CD8-positive, alpha-beta memory T cell (primary cell): ENCODE measurements around the gene EVPLL. TPM values are rescaled to one million over a fixed set of nuclear protein-coding genes. Genes with fewer than 3 reads are reported as not detected.
"Not testable (repeated sequence)": the region's sequence is repeated elsewhere in the genome, so short reads cannot be mapped to it uniquely, and the experiment has no call there.

ENCODE experiments used
- CTCF ChIA-PET: fragments of 350-600 bp; sonication (Branson Sonifier 250); formaldehyde crosslinking; loops from one replicate; lab custom pipeline; 2021; ENCODE audit warnings: antibody characterized with exemption; lab: Charles Lee
- POLR2A ChIA-PET: fragments of 350-600 bp; sonication (Branson Sonifier 250); formaldehyde crosslinking; loops from one replicate; lab custom pipeline; 2021; ENCODE audit warnings: antibody characterized with exemption; lab: Charles Lee
- DNase-seq, 5 donors: peaks; one replicate each; pipeline versions ENCODE4 v3.0.0 to v3.0.0-alpha.2; 2020 to 2022; ENCODE audit warnings: mixed read lengths in 1 of 5
- H3K27ac ChIP-seq: one replicate; pipeline ENCODE4 v1.7.0; 2013; ENCODE audit warnings: low read depth, mild to moderate bottlenecking, low read length, moderate library complexity
- H3K27me3 ChIP-seq: 2 replicates; pipeline ENCODE4 v1.7.0; 2013; ENCODE audit warnings: low read length, mild to moderate bottlenecking; ENCODE audit not compliant: insufficient read depth, poor library complexity, severe bottlenecking
- H3K36me3 ChIP-seq: 2 replicates; pipeline ENCODE4 v1.7.0; 2013; ENCODE audit warnings: mild to moderate bottlenecking, low read length, moderate library complexity; ENCODE audit not compliant: insufficient read depth
- H3K4me1 ChIP-seq: 2 replicates; pipeline ENCODE4 v1.7.0; 2013; ENCODE audit warnings: mild to moderate bottlenecking, low read length, moderate library complexity; ENCODE audit not compliant: insufficient read depth
- H3K4me3 ChIP-seq: 2 replicates; pipeline ENCODE4 v1.7.0; 2013; ENCODE audit warnings: mild to moderate bottlenecking, low read length
- H3K9me3 ChIP-seq: 2 replicates; pipeline ENCODE4 v1.7.0; 2013; ENCODE audit warnings: mild to moderate bottlenecking, low read length
- H3K27ac Mint-ChIP-seq, 8 donors: one replicate each; pipeline ENCODE4 v1.8.0; 2020 to 2021; ENCODE audit warnings: mixed read lengths in 8 of 8, mild to moderate bottlenecking in 6 of 8, inconsistent platforms in 3 of 8, moderate library complexity in 3 of 8
- H3K27me3 Mint-ChIP-seq, 2 donors: one replicate each; pipeline ENCODE4 v1.8.0; 2020 to 2021; ENCODE audit warnings: mixed read lengths in 2 of 2, mild to moderate bottlenecking in 1 of 2, moderate library complexity in 1 of 2
- H3K36me3 Mint-ChIP-seq, 3 donors: one replicate each; pipeline ENCODE4 v1.8.0; 2020 to 2021; ENCODE audit warnings: mixed read lengths in 3 of 3, inconsistent platforms in 1 of 3, mild to moderate bottlenecking in 1 of 3
- H3K4me1 Mint-ChIP-seq, 3 donors: one replicate each; pipeline ENCODE4 v1.8.0; 2020 to 2021; ENCODE audit warnings: mixed read lengths in 3 of 3, inconsistent platforms in 1 of 3, mild to moderate bottlenecking in 1 of 3
- H3K4me3 Mint-ChIP-seq, 7 donors: one replicate each; pipeline ENCODE4 v1.8.0; 2020 to 2021; ENCODE audit warnings: mixed read lengths in 7 of 7, mild to moderate bottlenecking in 6 of 7, moderate library complexity in 4 of 7, inconsistent platforms in 2 of 7
- H3K9me3 Mint-ChIP-seq, 5 donors: one replicate each; pipeline ENCODE4 v1.8.0; 2020 to 2022; ENCODE audit warnings: mixed read lengths in 5 of 5, mild to moderate bottlenecking in 3 of 5, moderate library complexity in 2 of 5, inconsistent platforms in 1 of 5
- polyA plus RNA-seq: library from polyadenylated mRNA; unstranded; fragments of 300-500 nt; fragmentation: Illumina TruSeq; gene quantifications from one replicate; pipeline ENCODE4 v1.2.3, GENCODE V29; 2021
- total RNA-seq, 2 experiments: library from RNA; stranded (reverse); gene quantifications; one replicate each; pipeline ENCODE4 v1.2.3, GENCODE V29; 2021

The EVPLL gene
- total and polyA plus RNA-seq, 3 experiments from 2014 or later, result not detected

DNA sequence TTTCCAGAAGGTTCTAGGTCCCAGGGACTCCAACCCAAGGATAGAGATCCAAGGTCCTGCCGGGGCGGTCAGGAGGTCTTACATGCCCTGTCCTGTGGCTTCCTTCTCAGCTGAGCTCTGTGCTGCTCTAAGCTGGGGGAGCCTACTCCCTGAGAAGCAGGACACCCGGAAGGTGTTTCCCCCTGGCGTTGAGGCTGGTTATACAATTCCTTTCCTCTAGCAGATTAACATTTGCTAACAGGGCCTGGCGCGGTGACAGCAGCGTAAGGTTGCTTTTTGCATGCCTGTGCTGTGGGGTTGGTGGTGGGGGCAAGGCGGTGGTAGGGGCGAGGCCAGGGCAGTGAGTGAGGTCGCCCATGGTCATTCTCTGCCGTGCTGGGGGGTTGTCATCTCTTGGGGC is 43.9 kb downstream of the EVPLL start:
- H3K9me3 Mint-ChIP-seq, H3K4me3 Mint-ChIP-seq, H3K27me3 Mint-ChIP-seq, H3K27me3 ChIP-seq, H3K4me1 ChIP-seq, H3K36me3 ChIP-seq, H3K27ac Mint-ChIP-seq, DNase-seq, H3K4me1 Mint-ChIP-seq, H3K9me3 ChIP-seq, H3K36me3 Mint-ChIP-seq, H3K4me3 ChIP-seq, CTCF ChIA-PET, POLR2A ChIA-PET, H3K27ac ChIP-seq: not testable (repeated sequence)

DNA sequence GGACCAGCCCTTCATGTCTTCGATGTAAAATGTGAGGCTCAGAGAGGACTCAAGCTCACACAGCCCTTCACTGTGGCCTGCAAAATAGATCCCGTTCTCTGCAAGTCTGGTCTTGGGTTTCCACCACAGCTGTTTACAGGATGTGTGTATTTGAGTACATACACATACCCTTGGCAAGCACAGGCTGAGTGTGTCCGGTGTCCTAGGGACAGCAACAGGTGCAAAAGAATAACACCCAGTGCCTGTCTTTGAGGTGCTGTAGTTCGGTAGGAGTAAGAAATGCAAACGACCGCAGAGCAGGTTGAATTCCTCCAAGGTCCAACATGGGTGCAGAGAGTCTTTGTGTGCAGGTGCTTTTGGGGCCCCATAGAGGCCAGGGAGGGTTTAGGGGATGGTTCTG is 44.9 kb downstream of the EVPLL start:
- H3K4me3 ChIP-seq, CTCF ChIA-PET, DNase-seq, POLR2A ChIA-PET, H3K27ac Mint-ChIP-seq, H3K4me3 Mint-ChIP-seq, H3K27me3 Mint-ChIP-seq, H3K36me3 ChIP-seq, H3K4me1 Mint-ChIP-seq, H3K27ac ChIP-seq, H3K36me3 Mint-ChIP-seq, H3K27me3 ChIP-seq, H3K9me3 Mint-ChIP-seq, H3K9me3 ChIP-seq, H3K4me1 ChIP-seq: not testable (repeated sequence)

DNA sequence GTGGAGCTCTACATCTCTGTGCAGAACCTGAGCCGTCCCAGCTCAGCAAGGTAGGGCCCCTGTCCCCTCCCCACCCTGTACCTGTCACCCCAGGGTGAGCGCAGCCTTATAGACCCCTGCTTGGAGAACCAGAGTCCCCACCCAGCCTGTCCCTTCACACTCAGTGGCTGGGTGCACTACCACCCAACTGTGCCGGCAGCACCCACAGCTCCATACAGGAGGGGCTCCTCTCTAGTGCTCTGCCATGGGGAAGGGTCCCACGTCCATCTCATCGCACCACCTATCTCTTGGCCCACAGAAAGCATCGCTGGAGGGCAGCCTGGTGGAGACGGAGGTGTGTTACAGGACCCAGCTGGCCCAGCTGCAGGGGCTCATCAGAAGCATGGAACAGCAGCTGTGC is 45.4 kb downstream of the EVPLL start:
- CTCF ChIA-PET, H3K9me3 ChIP-seq, H3K27ac ChIP-seq, H3K4me3 Mint-ChIP-seq, H3K27me3 ChIP-seq, H3K27me3 Mint-ChIP-seq, H3K36me3 ChIP-seq, H3K36me3 Mint-ChIP-seq, H3K4me1 ChIP-seq, H3K4me3 ChIP-seq, H3K27ac Mint-ChIP-seq, POLR2A ChIA-PET, DNase-seq, H3K9me3 Mint-ChIP-seq, H3K4me1 Mint-ChIP-seq: not testable (repeated sequence)

DNA sequence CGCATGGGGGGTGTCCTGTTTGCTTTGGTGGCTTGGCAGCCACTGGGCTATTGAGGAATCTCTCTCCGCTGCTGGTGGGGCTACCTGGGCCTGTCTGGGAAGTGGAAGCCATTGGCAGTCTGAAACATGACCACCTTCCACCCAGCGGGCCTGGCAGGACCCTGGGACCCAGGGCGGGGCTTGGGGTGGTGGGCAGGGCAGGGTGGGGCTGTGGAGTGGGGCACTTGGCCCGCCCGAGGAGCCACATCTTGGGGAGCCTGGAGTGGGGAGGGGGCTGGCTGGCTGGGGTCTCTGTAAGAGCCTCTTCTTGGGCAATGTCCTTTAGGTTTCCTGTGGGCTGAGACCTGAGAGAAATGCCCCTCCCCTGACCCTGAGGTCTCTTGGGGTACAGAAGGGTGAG is 48.0 kb downstream of the EVPLL start:
- POLR2A ChIA-PET, H3K36me3 Mint-ChIP-seq, H3K27ac ChIP-seq, H3K27me3 Mint-ChIP-seq, H3K9me3 ChIP-seq, CTCF ChIA-PET, H3K9me3 Mint-ChIP-seq, H3K36me3 ChIP-seq, H3K4me1 ChIP-seq, H3K4me1 Mint-ChIP-seq, H3K4me3 Mint-ChIP-seq, H3K27me3 ChIP-seq, DNase-seq, H3K4me3 ChIP-seq, H3K27ac Mint-ChIP-seq: not testable (repeated sequence)

DNA sequence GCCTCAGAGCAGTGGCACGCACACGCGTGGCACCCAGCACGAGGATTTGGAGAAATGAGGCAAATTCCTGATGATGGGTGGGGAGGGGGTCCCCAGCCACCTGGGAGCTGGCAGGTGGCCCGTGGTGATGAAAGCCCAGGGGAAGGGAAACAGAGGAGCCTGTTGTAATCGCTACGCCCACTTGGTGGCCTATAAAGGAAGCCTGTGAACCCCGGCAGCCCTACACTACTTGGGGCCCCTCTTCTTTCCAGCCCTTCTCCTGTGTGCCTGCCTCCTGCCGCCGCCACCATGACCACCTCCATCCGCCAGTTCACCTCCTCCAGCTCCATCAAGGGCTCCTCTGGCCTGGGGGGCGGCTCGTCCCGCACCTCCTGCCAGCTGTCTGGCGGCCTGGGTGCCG is 49.1 kb downstream of the EVPLL start:
- CTCF ChIA-PET, H3K9me3 Mint-ChIP-seq, H3K36me3 ChIP-seq, H3K4me3 Mint-ChIP-seq, DNase-seq, H3K27me3 Mint-ChIP-seq, H3K9me3 ChIP-seq, H3K4me1 Mint-ChIP-seq, H3K4me1 ChIP-seq, H3K36me3 Mint-ChIP-seq, H3K27ac Mint-ChIP-seq, H3K27me3 ChIP-seq, POLR2A ChIA-PET, H3K27ac ChIP-seq, H3K4me3 ChIP-seq: not testable (repeated sequence)

DNA sequence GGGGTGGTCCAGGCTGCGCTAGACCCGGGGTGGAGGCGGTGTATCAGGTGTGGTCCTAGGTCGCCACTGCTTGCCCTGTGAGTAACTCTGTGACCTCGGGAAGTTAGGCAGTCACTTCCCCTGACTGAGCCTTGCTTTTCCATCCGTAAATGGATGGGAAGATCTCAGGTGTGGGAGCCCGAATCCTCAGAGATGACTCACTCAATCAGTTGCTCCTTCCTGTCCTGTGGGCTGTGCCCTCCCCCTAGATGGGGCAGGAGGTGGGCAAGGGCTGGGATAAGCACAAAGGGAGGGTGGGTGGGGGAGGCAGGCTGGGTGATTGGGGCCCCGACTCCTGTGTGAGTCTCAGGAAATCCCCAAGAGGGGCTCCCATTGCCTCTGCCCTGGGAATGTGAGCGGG is 54.6 kb downstream of the EVPLL start:
- DNase-seq, H3K9me3 ChIP-seq, H3K4me3 Mint-ChIP-seq, H3K36me3 Mint-ChIP-seq, H3K36me3 ChIP-seq, H3K27me3 Mint-ChIP-seq, H3K4me1 ChIP-seq, H3K4me3 ChIP-seq, H3K27me3 ChIP-seq, H3K4me1 Mint-ChIP-seq, H3K27ac Mint-ChIP-seq, CTCF ChIA-PET, H3K9me3 Mint-ChIP-seq, H3K27ac ChIP-seq, POLR2A ChIA-PET: not testable (repeated sequence)

Other genes starting within 250 kb of the EVPLL start
- 100 to 1,000 TPM; 117 to 123 TPM for gene ALKBH5, start 193.9 kb upstream of the EVPLL start, total RNA-seq
- gene ALKBH5, start 193.9 kb upstream of the EVPLL start, polyA plus RNA-seq, result 152 TPM
- gene LLGL1, start 152.1 kb upstream of the EVPLL start, total RNA-seq, result 10 to 100 TPM; 24.3 to 26.3 TPM
- 1.5 TPM for gene LLGL1, start 152.1 kb upstream of the EVPLL start, polyA plus RNA-seq
- 100 to 1,000 TPM; 278 to 299 TPM for gene FLII, start 119.0 kb upstream of the EVPLL start, total RNA-seq
- gene FLII, start 119.0 kb upstream of the EVPLL start, polyA plus RNA-seq, result 216 TPM
- gene MIEF2, start 117.1 kb upstream of the EVPLL start, total RNA-seq, result 1 to 10 TPM; 5.5 to 5.6 TPM
- 14.1 TPM for gene MIEF2, start 117.1 kb upstream of the EVPLL start, polyA plus RNA-seq
- gene TOP3A, start 62.8 kb upstream of the EVPLL start, total RNA-seq, result 10 to 100 TPM; 69.7 to 72.8 TPM
- 21.7 TPM for gene TOP3A, start 62.8 kb upstream of the EVPLL start, polyA plus RNA-seq
- 10 to 100 TPM; 26.7 to 26.9 TPM for gene SMCR8, start 62.5 kb upstream of the EVPLL start, total RNA-seq
- 4.9 TPM for gene SMCR8, start 62.5 kb upstream of the EVPLL start, polyA plus RNA-seq
- gene SHMT1, start 14.2 kb upstream of the EVPLL start, total RNA-seq, result 10 to 100 TPM; 42.4 to 43.8 TPM
- gene SHMT1, start 14.2 kb upstream of the EVPLL start, polyA plus RNA-seq, result 28.8 TPM
- not detected for gene LGALS9C, start 99.0 kb downstream of the EVPLL start, total RNA-seq
- not detected for gene LGALS9C, start 99.0 kb downstream of the EVPLL start, polyA plus RNA-seq